Measurements from ENCODE around the gene CARD9. TPM values are rescaled to one million over a fixed set of nuclear protein-coding genes. Genes with fewer than 3 reads are reported as not detected.

The CARD9 gene
- total RNA-seq, 1 donor from 2014 or later: not detected

- Histone ChIP-seq H2AFZ (replicated peaks) (no peak overlapping the region), H3K4me3 (no peak overlapping the region), H3K36me3 (no peaks in the 10 kb centered on the region), H3K9ac (no peak overlapping the region), H4K20me1 (ENCODE audit: low read depth) (peaks cover 31% of the 10 kb centered on the region), H3K9me3 (ENCODE audit: low read depth) (no peaks in the 10 kb centered on the region), H3K27me3 (no peaks in the 10 kb centered on the region), H3K27ac (no peak overlapping the region), H3F3A (ENCODE audit: low read depth) (peaks cover 27% of the 10 kb centered on the region), H3K4me2 (no peak overlapping the region), H3K79me2 (ENCODE audit: low read depth) (no peaks in the 10 kb centered on the region), H3K4me1 (peaks cover 13% of the 10 kb centered on the region)
- H3K9me3 Mint-ChIP-seq: no peaks in the 10 kb centered on the region
- no peaks in the 10 kb centered on the region for H3K36me3 Mint-ChIP-seq
- DNase-seq (ENCODE audit: low spot score): no peak
- no peak overlapping the region for H3K4me3 Mint-ChIP-seq
- no peak overlapping the region for H3K27ac Mint-ChIP-seq
- H3K4me1 Mint-ChIP-seq: peaks cover 18% of the 10 kb centered on the region
- no peak for TF ChIP-seq EZH2phosphoT487 (IDR thresholded peaks at IDR 0.05)
- TF ChIP-seq EZH2 (IDR thresholded peaks at IDR 0.05): no peak
- TF ChIP-seq CTCF (IDR thresholded peaks at IDR 0.05): no peak
- H3K27me3 Mint-ChIP-seq (ENCODE audit: insufficient read depth, low read depth): peaks cover 5% of the 10 kb centered on the region
Observed at GRCh38 chr9:136338511-136338910, 35.0 kb downstream of the CARD9 start.

- no peaks in the 10 kb centered on the region for H3K9me3 ChIP-seq (ENCODE audit: low read depth)
- H3K79me2 ChIP-seq (ENCODE audit: low read depth): no peaks in the 10 kb centered on the region
- no peaks in the 10 kb centered on the region for H3K27me3 ChIP-seq
- no peaks in the 10 kb centered on the region for H3K36me3 ChIP-seq
- no peak overlapping the region for H3K4me3 ChIP-seq
- H3K4me1 ChIP-seq: peaks cover 7% of the 10 kb centered on the region
- Mint-ChIP-seq H3K27ac (no peak overlapping the region), H3K27me3 (ENCODE audit: insufficient read depth, low read depth) (peaks cover 3% of the 10 kb centered on the region), H3K4me1 (peaks cover 12% of the 10 kb centered on the region), H3K9me3 (no peaks in the 10 kb centered on the region), H3K36me3 (no peaks in the 10 kb centered on the region), H3K4me3 (no peak overlapping the region)
- H3K4me2 ChIP-seq: no peak overlapping the region
- no peak overlapping the region for H2AFZ ChIP-seq (replicated peaks)
- H4K20me1 ChIP-seq (ENCODE audit: low read depth): peaks cover 39% of the 10 kb centered on the region
- H3K9ac ChIP-seq: no peak overlapping the region
- no peak overlapping the region for H3K27ac ChIP-seq
- no peak for DNase-seq (ENCODE audit: low spot score)
- H3F3A ChIP-seq (ENCODE audit: low read depth): peaks cover 26% of the 10 kb centered on the region
- no peak for TF ChIP-seq EZH2 (IDR thresholded peaks at IDR 0.05)
- TF ChIP-seq CTCF (IDR thresholded peaks at IDR 0.05): no peak
- no peak for TF ChIP-seq EZH2phosphoT487 (IDR thresholded peaks at IDR 0.05)
Observed at GRCh38 chr9:136337416-136338395, 35.8 kb downstream of the CARD9 start.

- no peak overlapping the region for H3K27ac Mint-ChIP-seq
- peaks cover 4% of the 10 kb centered on the region for H3K27me3 Mint-ChIP-seq (ENCODE audit: insufficient read depth, low read depth)
- H3K27ac ChIP-seq: no peak overlapping the region
- no peak overlapping the region for H3K4me3 ChIP-seq
- H3K79me2 ChIP-seq (ENCODE audit: low read depth): no peaks in the 10 kb centered on the region
- TF ChIP-seq EZH2 (IDR thresholded peaks at IDR 0.05) (no peak), CTCF (IDR thresholded peaks at IDR 0.05) (no peak), EZH2phosphoT487 (IDR thresholded peaks at IDR 0.05) (no peak)
- no peaks in the 10 kb centered on the region for H3K9me3 ChIP-seq (ENCODE audit: low read depth)
- H3K4me1 Mint-ChIP-seq: peaks cover 9% of the 10 kb centered on the region
- no peaks in the 10 kb centered on the region for H3K36me3 ChIP-seq
- H4K20me1 ChIP-seq (ENCODE audit: low read depth): peaks cover 40% of the 10 kb centered on the region
- H3K27me3 ChIP-seq: no peaks in the 10 kb centered on the region
- H3K9ac ChIP-seq: no peak overlapping the region
- H3F3A ChIP-seq (ENCODE audit: low read depth): peaks cover 18% of the 10 kb centered on the region
- H3K4me3 Mint-ChIP-seq: no peak overlapping the region
- no peak overlapping the region for H3K4me2 ChIP-seq
- no peaks in the 10 kb centered on the region for H3K9me3 Mint-ChIP-seq
- no peak overlapping the region for H2AFZ ChIP-seq (replicated peaks)
- no peaks in the 10 kb centered on the region for H3K36me3 Mint-ChIP-seq
- DNase-seq (ENCODE audit: low spot score): no peak
- peaks cover under 1% of the 10 kb centered on the region for H3K4me1 ChIP-seq
Observed at GRCh38 chr9:136336881-136337280, 36.6 kb downstream of the CARD9 start.

Measured in neural progenitor cell (in vitro differentiated cells).